ENCODE measurements around the gene GSTA3.
"Not testable (repeated sequence)": the region's sequence is repeated elsewhere in the genome, so short reads cannot be mapped to it uniquely, and the experiment has no call there.

- TF ChIP-seq CTCF (IDR thresholded peaks at IDR 0.05; ENCODE audit: borderline replicate concordance, extremely low read depth, low read length, poor library complexity, severe bottlenecking); EZH2 (IDR thresholded peaks at IDR 0.05; ENCODE audit: borderline replicate concordance, low read depth, low read length, severe bottlenecking): not testable (repeated sequence)
Observed at GRCh38 chr6:52918771-52919170, 9.3 kb upstream of the GSTA3 start.
